HepG2 (cell line): ENCODE measurements around the gene GFY.

Source experiments
- EP300 ChIP-seq, 3 experiments: sonication (generic) in 1 of 3; formaldehyde crosslinking in 1 of 3; IDR thresholded peaks; 2 replicates each; pipeline versions ENCODE4 v1.5.1 to v1.6.1; 2011 to 2020; ENCODE audit warnings: low read depth in 2 of 3, low read length in 2 of 3, borderline replicate concordance in 1 of 3, improper control_type of control experiment in 1 of 3, mild to moderate bottlenecking in 1 of 3, missing genetic modification reagents in 1 of 3, moderate library complexity in 1 of 3
- EZH2 ChIP-seq: conservative IDR thresholded peaks from 2 replicates; pipeline ENCODE4 v1.6.1; 2012; ENCODE audit warnings: mild to moderate bottlenecking, low read depth, low read length, moderate library complexity
- POLR2AphosphoS5 ChIP-seq: IDR thresholded peaks from 2 replicates; pipeline ENCODE4 v1.6.1; 2012; ENCODE audit warnings: low read depth, low read length
- RAD21 ChIP-seq: fragments of 450-650 bp; formaldehyde crosslinking; IDR thresholded peaks from 2 replicates; pipeline ENCODE4 v1.5.0; 2020; ENCODE audit warnings: mild to moderate bottlenecking
- SALL2 ChIP-seq: sonication (generic); formaldehyde crosslinking; IDR thresholded peaks from 2 replicates; pipeline ENCODE4 v1.8.1; 2023; ENCODE audit warnings: mild to moderate bottlenecking, missing genetic modification reagents, inconsistent platforms
- ZNF232 ChIP-seq: sonication (generic); formaldehyde crosslinking; IDR thresholded peaks from 2 replicates; pipeline ENCODE4 v1.4.0; 2020; ENCODE audit warnings: missing genetic modification reagents, borderline replicate concordance
- ZNF430 ChIP-seq: sonication (generic); formaldehyde crosslinking; IDR thresholded peaks from 2 replicates; pipeline ENCODE4 v1.9.0; 2021; ENCODE audit warnings: mild to moderate bottlenecking, missing genetic modification reagents
- ZNF703 ChIP-seq: sonication (generic); formaldehyde crosslinking; IDR thresholded peaks from 2 replicates; pipeline ENCODE4 v1.5.1; 2020; ENCODE audit warnings: missing genetic modification reagents, mild to moderate bottlenecking, moderate library complexity, borderline replicate concordance
- TF ChIP-seq, protein P1 (sequence below): sonication (generic); formaldehyde crosslinking; IDR thresholded peaks from 2 replicates; pipeline ENCODE4 v1.8.0; 2022; ENCODE audit warnings: missing genetic modification reagents, mild to moderate bottlenecking, moderate library complexity, borderline replicate concordance

DNA sequence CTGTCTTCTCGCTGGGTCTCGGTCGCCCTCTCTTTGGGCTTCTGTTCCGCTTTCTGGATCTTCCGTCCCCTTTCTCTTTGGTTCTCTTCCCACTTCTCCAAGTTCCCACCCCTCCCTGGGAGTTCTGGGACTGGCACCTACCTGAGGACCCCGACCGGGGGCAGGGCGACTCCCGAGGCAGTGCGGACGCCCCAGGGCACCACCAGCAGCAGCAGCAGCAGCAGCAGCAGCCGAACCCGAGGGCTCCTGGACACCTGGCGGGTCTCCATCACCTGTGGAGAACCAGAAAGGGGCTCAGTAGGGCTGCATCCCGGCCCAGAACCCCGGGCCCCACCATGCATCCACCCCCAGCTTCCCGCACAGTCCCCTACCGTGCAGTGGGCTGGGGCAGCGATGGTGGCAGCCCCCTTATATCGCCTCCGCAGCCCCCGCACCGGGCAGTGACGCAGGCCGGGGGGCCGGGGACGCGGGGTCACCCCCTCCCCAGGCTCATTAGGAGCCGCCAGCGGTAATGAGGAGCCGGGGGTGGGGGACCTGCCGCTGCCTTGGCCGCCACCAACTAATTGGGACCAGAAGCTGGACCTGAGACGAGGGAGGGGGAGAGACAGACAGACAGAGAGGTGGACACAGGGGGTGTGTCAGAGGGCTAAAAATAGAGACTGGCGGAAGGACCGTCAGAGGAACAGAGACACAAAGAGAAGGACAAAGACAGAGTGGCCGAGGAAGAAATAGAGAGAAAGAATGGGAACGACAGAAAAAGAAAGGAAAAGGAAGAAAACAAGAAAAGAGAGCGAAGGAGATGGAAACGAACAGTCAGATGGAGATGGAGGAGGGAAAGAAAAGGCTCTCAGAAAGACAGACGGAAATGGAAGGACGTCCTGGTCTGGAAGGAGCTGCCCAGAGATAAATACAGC lies 1.9 kb upstream of the GFY start, which contains the start of gene PTH2:
- TF ChIP-seq POLR2AphosphoS5 (no peak), ZNF703 (CRISPR knock-in tag) (no peak), ZNF232 (CRISPR knock-in tag) (no peak), SALL2 (no peak), EZH2 (no peak), ZNF430 (CRISPR knock-in tag) (no peak), EP300 (IDR thresholded peaks at IDR 0.05; ENCODE audit: low read depth in 2 of 2, low read length in 2 of 2) (no peak), EP300 (CRISPR knock-in tag; IDR thresholded peaks at IDR 0.05; ENCODE audit: borderline replicate concordance) (no peak), RAD21 (CRISPR knock-in tag) (no peak)
- TF ChIP-seq, protein P1, sequence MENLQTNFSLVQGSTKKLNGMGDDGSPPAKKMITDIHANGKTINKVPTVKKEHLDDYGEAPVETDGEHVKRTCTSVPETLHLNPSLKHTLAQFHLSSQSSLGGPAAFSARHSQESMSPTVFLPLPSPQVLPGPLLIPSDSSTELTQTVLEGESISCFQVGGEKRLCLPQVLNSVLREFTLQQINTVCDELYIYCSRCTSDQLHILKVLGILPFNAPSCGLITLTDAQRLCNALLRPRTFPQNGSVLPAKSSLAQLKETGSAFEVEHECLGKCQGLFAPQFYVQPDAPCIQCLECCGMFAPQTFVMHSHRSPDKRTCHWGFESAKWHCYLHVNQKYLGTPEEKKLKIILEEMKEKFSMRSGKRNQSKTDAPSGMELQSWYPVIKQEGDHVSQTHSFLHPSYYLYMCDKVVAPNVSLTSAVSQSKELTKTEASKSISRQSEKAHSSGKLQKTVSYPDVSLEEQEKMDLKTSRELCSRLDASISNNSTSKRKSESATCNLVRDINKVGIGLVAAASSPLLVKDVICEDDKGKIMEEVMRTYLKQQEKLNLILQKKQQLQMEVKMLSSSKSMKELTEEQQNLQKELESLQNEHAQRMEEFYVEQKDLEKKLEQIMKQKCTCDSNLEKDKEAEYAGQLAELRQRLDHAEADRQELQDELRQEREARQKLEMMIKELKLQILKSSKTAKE (CRISPR knock-in tag) = no peak
